Upper lobe of left lung (tissue), 4 donors: Measurements from ENCODE around the gene PALLD.

Experiments
- CTCF ChIP-seq, 6 experiments: fragments of 450-650 bp in 4 of 6; fragments of 200-600 bp in 2 of 6; sonication (generic) in 2 of 6; IDR thresholded peaks; one replicate each; pipeline ENCODE4 v1.5.1; 2016 to 2019; ENCODE audit warnings: antibody characterized with exemption in 6 of 6
- POLR2A ChIP-seq, 4 donors: fragments of 450-650 bp; IDR thresholded peaks; one replicate each; pipeline ENCODE4 v1.5.1; 2016 to 2017; ENCODE audit warnings: antibody characterized with exemption in 4 of 4, mild to moderate bottlenecking in 2 of 4
- POLR2AphosphoS5 ChIP-seq, 2 donors: sonication (generic); formaldehyde crosslinking; IDR thresholded peaks; one replicate each; pipeline ENCODE4 v1.5.1; 2017; ENCODE audit warnings: antibody characterized with exemption in 2 of 2

- TF ChIP-seq CTCF (IDR thresholded peaks at IDR 0.05) (no peak), POLR2A (IDR thresholded peaks at IDR 0.05) (no peak), POLR2AphosphoS5 (IDR thresholded peaks at IDR 0.05) (no peak)
These were observed 343.0 kb downstream of the PALLD start for GRCh38 chr4:168839758-168840391.
